ENCODE data around the gene SFMBT2.

SFMBT2 gene

DNA sequence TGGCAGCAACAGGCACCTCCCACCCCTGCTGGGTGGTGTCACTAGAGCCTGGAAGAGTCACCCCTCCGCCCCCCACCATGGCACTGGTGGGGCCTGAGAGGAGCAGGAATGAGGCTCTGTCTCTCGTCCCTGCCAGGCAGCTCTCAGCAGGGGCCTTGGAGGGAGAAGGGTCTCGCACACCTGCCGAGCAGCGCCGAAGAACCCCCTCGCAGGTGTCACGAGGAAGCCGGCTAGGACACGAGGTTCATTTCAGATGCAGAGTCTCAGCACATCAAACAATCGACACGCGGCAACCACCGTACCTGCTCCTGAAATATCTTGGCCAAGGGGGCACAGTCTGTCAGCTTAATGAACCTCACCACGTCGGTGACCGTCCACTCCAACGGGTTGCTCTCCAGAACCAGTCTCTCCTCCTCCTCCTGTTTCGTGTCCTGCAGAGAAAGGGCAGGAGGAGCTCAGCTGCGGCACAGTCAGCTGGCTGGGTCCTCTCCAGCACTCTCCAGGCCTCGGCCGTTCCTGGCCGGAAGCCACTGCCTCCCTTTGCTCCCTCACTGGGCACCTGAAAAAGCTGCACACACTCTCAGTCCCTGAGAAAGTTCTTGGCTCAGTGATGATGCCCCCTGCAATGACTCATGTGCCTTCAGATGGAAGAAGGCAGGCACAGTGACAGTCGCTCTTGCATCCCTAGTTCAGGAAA is 240.1 kb downstream of the SFMBT2 start:
- no peak for DNase-seq

DNA sequence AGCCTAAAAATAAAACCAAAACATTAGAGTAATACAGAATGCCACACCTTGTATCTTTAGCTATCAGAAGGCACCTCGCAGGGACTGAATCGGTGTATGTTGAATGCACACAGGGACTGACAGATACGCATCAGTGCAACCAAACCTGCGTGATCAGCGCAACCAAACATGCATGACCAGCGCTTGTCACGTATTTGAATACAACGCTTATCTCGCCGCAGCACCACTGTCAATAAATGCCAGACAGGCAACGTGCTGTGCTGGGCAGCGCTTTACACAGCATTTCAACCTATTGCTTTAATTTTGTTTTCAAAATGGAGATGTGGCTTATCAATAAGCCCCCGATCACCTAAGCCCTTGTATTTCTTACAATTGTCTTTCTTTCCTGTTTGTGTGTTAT is 242.4 kb downstream of the SFMBT2 start:
- no peak for DNase-seq

DNA sequence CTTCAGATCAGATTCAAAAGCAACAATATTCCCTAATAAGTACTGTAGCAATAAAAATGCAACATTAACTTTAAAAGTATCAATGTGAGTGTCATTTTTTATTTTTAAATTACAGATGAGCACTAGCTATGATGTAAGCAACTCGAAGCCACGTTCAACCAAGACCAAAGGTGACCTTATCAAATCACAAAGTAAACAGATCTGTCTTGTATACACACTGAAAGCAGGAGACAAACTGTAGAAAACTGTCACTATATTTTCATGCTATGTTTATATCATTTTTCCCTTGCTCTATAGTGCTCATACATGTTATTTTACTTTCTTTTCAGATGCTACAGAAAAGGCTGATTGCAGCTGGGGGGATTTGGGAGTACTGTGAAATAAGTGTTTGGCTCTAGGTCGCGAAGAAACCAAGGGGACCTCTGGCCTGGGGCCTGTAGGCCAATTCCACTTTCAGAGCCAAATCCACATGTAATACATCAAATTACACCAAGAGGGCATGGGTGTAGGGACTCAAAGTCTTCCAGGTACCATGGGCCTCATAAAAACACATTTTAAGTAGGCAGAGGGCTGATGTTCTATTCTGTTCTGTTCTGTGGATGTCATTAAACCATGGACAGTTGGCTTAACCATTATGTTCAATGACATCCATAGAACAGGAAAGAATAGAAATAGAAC is 245.2 kb downstream of the SFMBT2 start:
- DNase-seq: no peak

DNA sequence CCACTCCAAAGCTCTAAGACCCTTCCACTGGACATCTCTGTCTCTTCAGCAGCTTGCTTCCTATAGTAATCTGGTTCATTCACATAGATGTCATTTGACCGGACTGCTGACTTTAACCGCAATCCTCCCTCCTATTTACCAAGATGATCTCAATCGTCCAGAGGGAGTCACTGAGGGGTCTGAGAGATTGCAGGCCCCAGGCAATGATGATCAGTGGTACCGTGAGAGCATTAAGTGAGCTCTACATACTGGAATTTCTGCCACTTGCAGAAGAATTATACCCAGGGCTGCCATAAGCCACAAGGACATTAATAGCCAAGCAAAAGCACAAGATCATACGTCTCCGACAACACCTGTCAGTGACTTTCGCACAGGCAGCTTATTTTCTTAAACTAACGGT is 245.9 kb downstream of the SFMBT2 start:
- no peak for DNase-seq

DNA sequence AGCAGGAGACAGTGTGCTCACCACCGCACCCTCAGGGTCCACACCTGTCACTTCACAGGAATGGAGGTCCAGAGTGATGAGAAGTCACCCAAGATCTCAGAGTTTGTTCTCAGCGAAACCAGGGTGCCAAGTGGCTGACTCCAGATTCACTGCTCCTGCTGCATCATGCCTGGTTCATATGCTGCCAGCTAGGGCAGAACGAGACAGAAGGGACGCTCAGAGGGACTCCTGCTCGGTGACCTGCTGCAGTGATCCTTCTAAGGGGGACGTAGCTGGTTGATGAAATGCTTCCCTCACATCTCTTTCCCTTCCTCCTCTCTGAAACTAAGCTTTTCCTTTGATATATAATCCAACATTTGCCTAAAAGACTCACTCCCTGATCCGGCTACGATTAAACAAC is 248.5 kb downstream of the SFMBT2 start:
- DNase-seq: no peak

DNA sequence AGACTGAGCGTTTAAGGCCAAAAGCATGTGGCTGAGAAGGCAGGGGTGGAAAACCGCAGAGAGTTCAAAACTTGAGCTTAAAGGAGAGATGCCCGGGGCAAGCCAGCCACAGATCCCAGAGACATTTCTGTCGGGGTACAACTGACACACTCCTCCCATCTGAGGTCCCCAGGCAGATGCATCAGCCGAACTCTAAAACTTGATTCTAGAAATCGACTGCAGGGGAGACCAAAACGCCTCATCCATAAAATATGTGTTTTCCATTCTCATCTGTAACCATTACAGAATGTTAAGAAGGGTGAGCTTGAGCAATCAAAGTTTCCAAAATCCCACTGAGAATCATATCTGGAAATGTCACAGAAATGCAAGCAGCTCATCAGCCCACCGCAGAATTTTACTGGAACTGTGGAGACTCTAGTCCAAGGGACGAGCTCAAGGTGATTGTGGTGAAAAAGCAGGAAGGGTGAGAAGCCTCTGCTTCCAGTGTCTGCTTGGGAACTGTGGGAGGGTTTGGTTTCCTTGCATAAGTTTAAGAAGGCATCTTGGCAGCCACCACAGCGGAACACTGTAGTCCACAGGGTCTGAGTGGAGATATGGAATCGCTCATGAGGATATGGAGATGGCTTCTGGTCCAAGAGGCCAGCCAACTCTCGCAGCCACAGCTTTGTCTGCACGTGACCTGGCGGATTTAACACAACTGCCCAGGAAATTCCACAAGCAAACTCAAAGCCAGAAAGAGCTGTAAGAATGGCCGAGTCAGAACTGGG is 249.2 kb downstream of the SFMBT2 start:
- DNase-seq: no peak

GRCh38 chr10:7159928-7160327 is 250.9 kb downstream of the SFMBT2 start:
- DNase-seq: no peak

DNA sequence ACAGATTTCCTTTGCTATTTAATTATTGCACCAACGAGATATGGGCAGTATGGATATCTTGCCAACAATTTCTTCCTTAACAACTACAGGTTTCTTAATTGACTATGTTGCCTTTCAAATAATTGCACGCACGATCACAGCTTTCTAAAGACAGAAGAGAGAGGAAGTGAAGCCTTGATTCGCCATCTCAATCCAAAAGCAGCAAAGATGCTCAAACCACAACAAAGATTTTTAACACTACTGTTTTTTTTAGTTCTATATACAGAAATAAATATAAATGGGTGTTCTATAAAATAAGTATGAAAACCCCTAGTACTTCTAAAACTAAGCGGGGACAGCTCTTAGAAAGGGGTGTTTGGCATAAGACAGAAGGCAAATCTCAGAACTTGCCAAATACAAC is 251.3 kb downstream of the SFMBT2 start:
- no peak for DNase-seq

- no peak for DNase-seq
Observed at GRCh38 chr10:7157091-7157490, 253.7 kb downstream of the SFMBT2 start.

- no peak for DNase-seq
Observed at GRCh38 chr10:7153750-7154149, 257.1 kb downstream of the SFMBT2 start.

DNA sequence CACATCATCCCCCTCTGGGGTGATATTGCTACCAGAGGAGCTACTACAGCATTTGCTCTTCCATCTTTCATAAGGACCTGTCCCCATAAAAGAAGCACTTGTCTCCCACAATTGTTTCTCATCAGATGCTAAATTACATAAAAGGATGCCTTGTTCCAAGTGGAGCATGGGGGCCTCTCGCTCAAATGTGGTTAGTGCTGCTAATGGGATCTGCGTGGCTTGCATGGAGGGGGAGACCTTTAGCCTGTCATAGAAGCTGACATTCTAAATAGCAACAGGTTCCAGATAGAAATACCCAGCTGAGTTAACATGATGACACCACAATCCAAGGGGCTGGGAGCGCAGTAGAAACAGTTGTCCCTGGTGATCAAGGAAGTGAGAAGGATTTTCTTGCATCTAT is 257.9 kb downstream of the SFMBT2 start:
- no peak for DNase-seq

GRCh38 chr10:7152341-7152740 is 258.5 kb downstream of the SFMBT2 start:
- no peak for DNase-seq

- DNase-seq: no peak
Observed at GRCh38 chr10:7151538-7151937, 259.3 kb downstream of the SFMBT2 start.

GRCh38 chr10:7150349-7150748 is 260.5 kb downstream of the SFMBT2 start:
- DNase-seq: no peak

- DNase-seq: no peak
Observed at GRCh38 chr10:7146189-7146588, 264.6 kb downstream of the SFMBT2 start.

DNA sequence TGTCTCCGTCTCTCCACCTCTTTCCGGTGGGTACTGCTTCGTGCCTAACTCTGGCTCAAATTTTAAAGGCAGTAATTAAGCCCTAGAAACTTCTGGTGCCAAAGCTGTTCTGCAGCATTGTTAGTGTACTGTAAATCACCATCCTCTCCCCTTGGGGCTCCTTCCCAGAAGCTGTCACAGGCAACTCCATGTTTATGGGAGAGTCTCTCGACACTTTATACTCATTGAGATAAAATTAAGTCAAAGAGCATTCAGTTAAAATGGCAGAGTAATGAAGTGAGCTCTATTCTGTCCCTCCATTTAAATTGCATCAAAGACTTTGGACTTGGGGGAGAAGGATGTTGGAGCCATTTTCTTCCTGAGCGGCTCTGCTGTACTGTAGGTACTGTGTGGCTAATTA is 274.8 kb downstream of the SFMBT2 start:
- DNase-seq: no peak

- DNase-seq: no peak
Observed at GRCh38 chr10:7135188-7135587, 275.6 kb downstream of the SFMBT2 start.

- DNase-seq: no peak
Observed at GRCh38 chr10:7134448-7134847, 276.4 kb downstream of the SFMBT2 start.

DNA sequence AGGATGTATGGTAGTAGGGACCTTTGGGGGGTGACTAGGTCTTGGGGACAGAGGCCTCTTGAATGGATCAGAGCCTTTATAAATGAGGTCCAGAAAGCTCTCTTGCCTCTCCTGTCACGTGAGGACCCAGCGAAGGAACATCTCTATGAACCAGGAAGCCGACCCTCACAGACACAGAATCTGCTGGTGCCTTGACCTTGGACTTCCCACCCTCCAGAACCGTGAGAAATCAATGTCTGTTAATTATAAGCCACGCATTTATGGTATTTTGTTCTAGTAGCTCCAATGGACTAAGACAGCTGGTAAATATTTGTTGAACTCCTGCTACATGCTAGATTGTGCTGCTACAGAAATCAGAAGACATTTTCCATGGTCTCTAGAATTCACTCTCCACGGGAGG is 276.9 kb downstream of the SFMBT2 start:
- DNase-seq: no peak

GRCh38 chr10:7133278-7133677 is 277.6 kb downstream of the SFMBT2 start:
- DNase-seq: no peak

DNA sequence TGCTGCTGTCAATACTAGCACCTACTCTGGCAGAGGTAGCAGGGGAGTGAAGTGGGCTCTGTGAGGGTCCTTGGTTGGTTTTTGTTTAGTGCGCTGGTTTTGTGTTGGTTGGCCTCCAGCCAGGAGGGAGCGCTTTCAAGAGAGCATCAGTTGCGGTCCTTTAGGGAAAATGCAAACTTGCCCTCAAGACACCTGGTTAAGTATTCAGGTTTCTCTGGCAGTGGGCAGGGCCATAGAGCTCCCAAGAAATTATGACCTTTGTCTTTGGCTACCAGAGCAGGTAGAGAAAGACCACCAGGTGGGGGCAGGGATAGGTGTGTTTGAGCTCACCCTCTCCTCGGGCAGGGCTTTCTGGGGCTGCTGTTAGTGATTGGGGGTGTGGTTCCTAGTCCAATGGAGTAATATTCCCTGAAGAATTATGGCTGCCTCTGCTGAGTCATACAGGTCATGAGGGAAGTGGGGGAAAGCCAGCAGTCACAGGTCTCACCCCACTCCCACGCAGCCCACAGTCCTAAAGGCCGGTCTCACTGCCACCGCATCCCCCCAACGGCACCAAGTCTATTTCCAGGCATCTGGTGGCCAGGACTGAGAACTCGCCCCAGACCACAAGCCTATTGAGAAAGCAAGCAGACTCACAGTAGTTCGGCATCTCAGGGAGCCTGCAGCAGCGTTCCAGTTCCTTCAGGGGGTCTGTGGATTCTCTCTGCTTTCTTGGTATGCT is 280.5 kb downstream of the SFMBT2 start:
- DNase-seq: no peak

DNA sequence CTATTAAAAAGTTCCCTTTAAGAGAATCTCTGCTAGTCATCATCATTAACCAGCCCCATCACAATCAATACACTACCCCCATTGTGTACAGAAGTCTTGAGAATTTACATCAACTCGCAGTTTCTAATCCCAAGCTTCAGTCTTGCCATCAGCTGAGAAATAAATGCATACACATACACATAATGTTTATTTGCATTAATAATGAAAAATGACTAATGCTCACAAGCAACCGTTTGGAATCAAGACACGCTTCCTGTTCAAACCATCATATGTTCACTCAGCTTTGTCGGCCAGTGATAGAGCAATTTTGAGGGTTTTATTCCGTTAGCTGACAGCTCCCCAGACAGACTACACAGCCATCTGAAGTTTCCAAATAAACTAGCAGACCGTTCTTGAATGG is 287.1 kb downstream of the SFMBT2 start:
- no peak for DNase-seq

DNA sequence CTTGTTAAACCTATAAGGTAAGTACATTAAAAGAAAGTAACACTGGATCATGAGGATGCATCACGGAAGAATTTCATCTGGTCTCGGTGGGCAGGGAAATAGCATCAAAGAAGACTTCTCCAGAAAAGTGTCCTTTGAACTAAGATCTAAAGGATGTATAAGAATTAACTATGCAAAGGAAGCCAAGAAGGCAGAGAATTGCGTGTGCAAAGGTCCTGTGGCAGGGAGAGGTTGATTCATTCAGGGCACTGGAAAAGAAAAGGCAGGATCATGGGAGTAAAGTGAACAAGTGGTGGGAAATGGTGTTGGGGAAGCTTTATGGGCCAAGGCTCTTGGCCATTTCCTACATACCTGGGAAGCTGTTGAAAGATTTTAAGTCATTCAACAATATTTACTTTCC is 288.3 kb downstream of the SFMBT2 start:
- no peak for DNase-seq

Measured in KG1 (cell line).